K562 (cell line): Measurements from ENCODE around the gene LONP1. TPM values are rescaled to one million over a fixed set of nuclear protein-coding genes. Genes with fewer than 3 reads are reported as not detected.

Source experiments
- ATAC-seq: fragments of 200-7000 bp; cut with Tn5 transposase; 3 replicates; pipeline ENCODE4 v1.9.1; 2020; ENCODE audit warnings: moderate library complexity
- BruUV-seq: library from RNA; stranded (reverse); fragments of 400-500 nt; replicated peaks from 2 replicates; lab custom pipeline; 2021; lab: Mats Ljungman, UMichigan
- CTCF ChIA-PET: fragments of 300-600 bp; formaldehyde crosslinking; extraction: SDS; loops from one replicate; lab custom pipeline; 2021; ENCODE audit warnings: low intra/inter-chr PET ratio; lab: Yijun Ruan, JAX
- POLR2A ChIA-PET: fragments of 300-600, 350-650 bp; sonication (Branson Sonifier 250); formaldehyde crosslinking; extraction: SDS; loops from one replicate; lab custom pipeline; 2021; ENCODE audit warnings: antibody characterized with exemption, inconsistent platforms; lab: Yijun Ruan, JAX
- DNase-seq, 4 experiments: peaks; one replicate each; pipeline versions ENCODE4 v3.0.0 to v3.0.0-alpha.2; 2011 to 2018; ENCODE audit warnings: low spot score in 3 of 4, mixed read lengths in 3 of 4; ENCODE audit errors: extremely low read depth in 1 of 4
- FAIRE-seq: peaks from 2 replicates; lab custom pipeline; 2011; peaks lifted over from hg19 to GRCh38; lab: Jason Lieb, UNC
- H2AFZ ChIP-seq: 2 replicates; pipeline ENCODE4 v1.6.0; 2011; ENCODE audit warnings: low read depth, low read length, control low read depth, inconsistent platforms
- H3K27ac ChIP-seq: fragments of 200-600 bp; 3 replicates; pipeline ENCODE4 v1.8.0; 2011; ENCODE audit warnings: low read depth, mild to moderate bottlenecking, control low read depth, inconsistent platforms, low read length, moderate library complexity, mixed read lengths; ENCODE audit errors: extremely low read depth
- H3K27me3 ChIP-seq, 2 experiments: fragments of 300-600 bp in 1 of 2; 2 replicates in 1 of 2; 3 replicates in 1 of 2; pipeline versions ENCODE4 v1.6.0 to v1.8.0; 2011; ENCODE audit warnings: inconsistent platforms in 2 of 2, low read length in 2 of 2, mild to moderate bottlenecking in 1 of 2, mixed read lengths in 1 of 2, moderate library complexity in 1 of 2; ENCODE audit not compliant: control insufficient read depth in 2 of 2, insufficient read depth in 2 of 2
- H3K36me3 ChIP-seq: fragments of 300-600 bp; 3 replicates; pipeline ENCODE4 v1.8.0; 2011; ENCODE audit warnings: mild to moderate bottlenecking, low read length, inconsistent platforms; ENCODE audit not compliant: control insufficient read depth, insufficient read depth
- H3K4me1 ChIP-seq, 2 experiments: fragments of 200-600 bp in 1 of 2; replicated peaks in 1 of 2; 2 replicates in 1 of 2; 3 replicates in 1 of 2; pipeline versions ENCODE4 v1.5.1 to v1.8.0; 2011; ENCODE audit warnings: inconsistent platforms in 2 of 2, low read length in 2 of 2, mild to moderate bottlenecking in 1 of 2, mixed read lengths in 1 of 2, moderate library complexity in 1 of 2; ENCODE audit not compliant: control insufficient read depth in 2 of 2, insufficient read depth in 2 of 2
- H3K4me2 ChIP-seq: 2 replicates; pipeline ENCODE4 v1.6.1; 2011; ENCODE audit warnings: low read length, control low read depth, inconsistent platforms, mixed read lengths; ENCODE audit not compliant: insufficient read depth
- H3K4me3 ChIP-seq: fragments of 200-600 bp; sonication (generic), shearing (Covaris generic); 2 replicates; pipeline ENCODE4 v1.5.1; 2016; ENCODE audit warnings: control low read depth, inconsistent platforms
- H3K79me2 ChIP-seq: fragments of 200-600 bp; 3 replicates; pipeline ENCODE4 v1.8.0; 2011; ENCODE audit warnings: low read length, inconsistent platforms; ENCODE audit not compliant: control insufficient read depth, insufficient read depth
- H3K9ac ChIP-seq, 2 experiments: 2 replicates each; pipeline versions ENCODE4 v1.6.0 to v1.6.1; 2011; ENCODE audit warnings: low read depth in 2 of 2, low read length in 2 of 2, control low read depth in 1 of 2, inconsistent platforms in 1 of 2, mild to moderate bottlenecking in 1 of 2, mixed read lengths in 1 of 2; ENCODE audit not compliant: insufficient read depth in 1 of 2
- H3K9me1 ChIP-seq: one replicate; pipeline ENCODE4 v1.6.0; 2011; ENCODE audit warnings: inconsistent platforms, mild to moderate bottlenecking, low read length, moderate library complexity; ENCODE audit not compliant: control insufficient read depth, insufficient read depth
- H3K9me3 ChIP-seq: replicated peaks from 2 replicates; pipeline ENCODE4 v1.5.1; 2011; ENCODE audit warnings: low read depth, low read length, inconsistent platforms; ENCODE audit not compliant: control insufficient read depth, insufficient read depth
- H4K20me1 ChIP-seq: replicated peaks from 2 replicates; pipeline ENCODE4 v1.6.1; 2011; ENCODE audit warnings: low read length, inconsistent platforms, mixed read lengths; ENCODE audit not compliant: control insufficient read depth, insufficient read depth
- CLOCK ChIP-seq: fragments of 250-450 bp; sonication (Bioruptor Pico); IDR thresholded peaks from 2 replicates; pipeline ENCODE4 v1.4.0; 2020; ENCODE audit warnings: mild to moderate bottlenecking, moderate library complexity, borderline replicate concordance
- EP300 ChIP-seq: IDR thresholded peaks from 2 replicates; pipeline ENCODE4 v1.6.1; 2012; ENCODE audit warnings: low read length, improper control_type of control experiment
- HDAC2 ChIP-seq: fragments of 450-650 bp; IDR thresholded peaks from 2 replicates; pipeline ENCODE4 v1.6.1; 2016; ENCODE audit warnings: mild to moderate bottlenecking
- KLF6 ChIP-seq: fragments of 250-450 bp; sonication (Bioruptor Pico); IDR thresholded peaks from 2 replicates; pipeline ENCODE4 v1.4.0; 2020; ENCODE audit warnings: mild to moderate bottlenecking, moderate library complexity, borderline replicate concordance
- NBN ChIP-seq: fragments of 450-650 bp; IDR thresholded peaks from 2 replicates; pipeline ENCODE4 v1.6.1; 2016; ENCODE audit warnings: low read depth, mild to moderate bottlenecking
- POLR2G ChIP-seq: fragments of 200-400 bp; formaldehyde crosslinking; IDR thresholded peaks from 2 replicates; pipeline ENCODE4 v1.6.1; 2017; ENCODE audit warnings: low read depth, mild to moderate bottlenecking, antibody characterized with exemption, low read length, moderate library complexity
- ZNF696 ChIP-seq: fragments of 250-450 bp; sonication (Bioruptor Pico); conservative IDR thresholded peaks from 2 replicates; pipeline ENCODE4 v1.4.0; 2020; ENCODE audit warnings: mild to moderate bottlenecking, moderate library complexity
- WGBS: fragments of 100-300 bp; shearing (Covaris generic); methylation state at CpG from one replicate; pipeline ENCODE4 v1.1.6; 2016; ENCODE audit warnings: low coverage, mixed read lengths; ENCODE audit not compliant: insufficient coverage; ENCODE audit errors: missing lambda C conversion rate; 5-methylcytosine and 5-hydroxymethylcytosine counted together
- in situ Hi-C: fragments of 300-500 bp; cut with MboI; formaldehyde crosslinking; loops from 4 replicates; pipeline ENCODE4 v1.15.0; 2018; ENCODE audit warnings: inconsistent platforms, mixed read lengths
- intact Hi-C: fragments of 100-400 bp; cut with micrococcal nuclease; formaldehyde crosslinking; loops from 2 replicates; pipeline ENCODE4 v1.14.2; 2022
- polyA plus RNA-seq, 8 experiments: library from polyadenylated mRNA; depleted of rRNA in 4 of 8; stranded (reverse) in 5 of 8; unstranded in 3 of 8; fragments of >200 nt; fragmentation: Nextera tagmentation in 2 of 8; fragmentation: Illumina TruSeq in 1 of 8; extraction: Ambion mirVana in 2 of 8; extraction: Trizol in 1 of 8; gene quantifications; 2 replicates each; pipeline versions ENCODE4 v1.2.1 to v1.2.3, GENCODE V29; 2011 to 2014; ENCODE audit warnings: inconsistent platforms in 1 of 8, missing spikeins in 1 of 8
- total RNA-seq, 7 experiments: library from RNA; depleted of rRNA in 6 of 7; stranded (reverse); fragments of >200 nt in 6 of 7; fragmentation: Illumina TruSeq in 2 of 7; extraction: Trizol in 2 of 7; gene quantifications; 2 replicates each; pipeline versions ENCODE4 v1.2.1 to v1.2.3, GENCODE V29; 2011 to 2021; ENCODE audit warnings: low replicate concordance in 1 of 7

Gene LONP1
- total and polyA plus RNA-seq, 9 of the 15 experiments (the other 6 are each of a cell fraction or from before 2014, with no cell fraction given), result 1.1 to 238 (median 84.5) TPM

GRCh38 chr19:5671600-5671999 is 48.3 kb downstream of the LONP1 start:
- Histone ChIP-seq H2AFZ (no peak overlapping the region), H3K27ac (no peak overlapping the region), H4K20me1 (no peaks in the 10 kb centered on the region), H3K36me3 (peaks cover 33% of the 10 kb centered on the region), H3K4me3 (no peak overlapping the region), H3K4me2 (no peak overlapping the region), H3K9me3 (no peaks in the 10 kb centered on the region), H3K27me3 (no peaks in the 10 kb centered on the region), H3K4me1 (peaks cover 10 to 23% of the 10 kb centered on the region in 2 experiments; a peak in 4 of 5 replicates), H3K9me1 (peaks cover 2% of the 10 kb centered on the region), H3K79me2 (no peaks in the 10 kb centered on the region), H3K9ac (no peak overlapping the region)
- no peak for DNase-seq
- in situ Hi-C loops (no loop called here), intact Hi-C loops (no loop called here)
- WGBS, result 90% methylated on average over 7 of the region's 7 CpGs
- no peak for ATAC-seq
- TF ChIP-seq CLOCK (CRISPR knock-in tag) (no peak), POLR2G (peak; percentile 30; the same call in 1 of the 2 replicates), HDAC2 (no peak), KLF6 (CRISPR knock-in tag) (no peak), ZNF696 (CRISPR knock-in tag) (no peak), NBN (no peak), EP300 (no peak)
- ChIA-PET POLR2A (interaction anchor here (0.7 to 2.5 kb wide), 3 partner anchors 13 to 50 kb away, joined by 3 to 8 read pairs (median 4); partner anchors contain the start of genes RPL36, SAFB and SAFB2), CTCF (no interaction called here)
- no TSS peak for BruUV-seq
- no peak for FAIRE-seq
